A549 (cell line): Measurements from ENCODE around the gene VPS41.

ENCODE experiments used
- RNF2 ChIP-seq: fragments of 200-600 bp; sonication (generic); IDR thresholded peaks from 2 replicates; pipeline ENCODE4 v1.6.1; 2016; ENCODE audit warnings: low read depth, mild to moderate bottlenecking, antibody characterized with exemption, moderate library complexity, borderline replicate concordance
- SMC3 ChIP-seq: fragments of >200 bp; sonication (Bioruptor Twin); formaldehyde crosslinking; IDR thresholded peaks from 3 replicates; pipeline ENCODE4 v1.6.1; 2018; ENCODE audit warnings: inconsistent platforms

- TF ChIP-seq SMC3 (no peak), RNF2 (no peak)
These were observed 177.8 kb downstream of the VPS41 start for GRCh38 chr7:38731215-38731614.
